Panc1 (cell line): ENCODE results near the gene KLK12.

Source experiments
- CTCF ChIP-seq: fragments of 450-650 bp; IDR thresholded peaks from 2 replicates; pipeline ENCODE4 v1.5.1; 2017; ENCODE audit warnings: mild to moderate bottlenecking
- POLR2AphosphoS5 ChIP-seq: IDR thresholded peaks from 2 replicates; pipeline ENCODE4 v1.6.1; 2012; ENCODE audit warnings: mild to moderate bottlenecking, low read depth, low read length, moderate library complexity
- TCF7L2 ChIP-seq: IDR thresholded peaks from 2 replicates; pipeline ENCODE4 v1.6.1; 2011; ENCODE audit warnings: mild to moderate bottlenecking, low read depth, low read length, inconsistent platforms

GRCh38 chr19:50992666-50993035 is 42.2 kb downstream of the KLK12 start:
- TF ChIP-seq CTCF (no peak), POLR2AphosphoS5 (no peak), TCF7L2 (no peak)
